AG04450 (cell line): ENCODE data around the gene SORCS2. TPM values are rescaled to one million over a fixed set of nuclear protein-coding genes. Genes with fewer than 3 reads are reported as not detected.

Experiments
- CTCF ChIA-PET: fragments of 300-600, 350-600 bp; formaldehyde crosslinking; extraction: SDS; loops from one replicate; lab custom pipeline; 2022; ENCODE audit warnings: antibody characterized with exemption, inconsistent platforms; lab: Charles Lee
- POLR2A ChIA-PET: fragments of 350-600 bp; formaldehyde crosslinking; extraction: SDS; loops from one replicate; lab custom pipeline; 2021; ENCODE audit warnings: antibody characterized with exemption, inconsistent platforms; lab: Yijun Ruan, JAX
- DNase-seq: peaks from one replicate; pipeline ENCODE4 v3.0.0-alpha.2; 2011; ENCODE audit warnings: low read depth, low spot score
- H3K27ac ChIP-seq: one replicate; pipeline ENCODE4 v1.5.1; 2012; ENCODE audit warnings: low read depth, low read length, control low read depth
- H3K27me3 ChIP-seq: one replicate; pipeline ENCODE4 v1.6.0; 2012; ENCODE audit warnings: low read length; ENCODE audit not compliant: control insufficient read depth, insufficient read depth
- H3K4me3 ChIP-seq: 2 replicates; pipeline ENCODE4 v1.5.1; 2011; ENCODE audit warnings: mild to moderate bottlenecking, low read depth, low read length, control low read depth
- H3K9me3 ChIP-seq: 2 replicates; pipeline ENCODE4 v1.5.1; 2012; ENCODE audit warnings: low read length; ENCODE audit not compliant: control insufficient read depth, insufficient read depth
- polyA plus RNA-seq: library from polyadenylated mRNA; depleted of rRNA; stranded (reverse); fragments of >200 nt; gene quantifications from 2 replicates; pipeline ENCODE4 v1.2.3, GENCODE V29; 2011
- TF ChIP-seq, protein P1 (sequence below): IDR thresholded peaks from 2 replicates; pipeline ENCODE4 v1.5.1; 2011; ENCODE audit warnings: low read depth, low read length, control low read depth, inconsistent platforms

The SORCS2 gene
- polyA plus RNA-seq, 1 experiment, result 0.29 TPM

DNA sequence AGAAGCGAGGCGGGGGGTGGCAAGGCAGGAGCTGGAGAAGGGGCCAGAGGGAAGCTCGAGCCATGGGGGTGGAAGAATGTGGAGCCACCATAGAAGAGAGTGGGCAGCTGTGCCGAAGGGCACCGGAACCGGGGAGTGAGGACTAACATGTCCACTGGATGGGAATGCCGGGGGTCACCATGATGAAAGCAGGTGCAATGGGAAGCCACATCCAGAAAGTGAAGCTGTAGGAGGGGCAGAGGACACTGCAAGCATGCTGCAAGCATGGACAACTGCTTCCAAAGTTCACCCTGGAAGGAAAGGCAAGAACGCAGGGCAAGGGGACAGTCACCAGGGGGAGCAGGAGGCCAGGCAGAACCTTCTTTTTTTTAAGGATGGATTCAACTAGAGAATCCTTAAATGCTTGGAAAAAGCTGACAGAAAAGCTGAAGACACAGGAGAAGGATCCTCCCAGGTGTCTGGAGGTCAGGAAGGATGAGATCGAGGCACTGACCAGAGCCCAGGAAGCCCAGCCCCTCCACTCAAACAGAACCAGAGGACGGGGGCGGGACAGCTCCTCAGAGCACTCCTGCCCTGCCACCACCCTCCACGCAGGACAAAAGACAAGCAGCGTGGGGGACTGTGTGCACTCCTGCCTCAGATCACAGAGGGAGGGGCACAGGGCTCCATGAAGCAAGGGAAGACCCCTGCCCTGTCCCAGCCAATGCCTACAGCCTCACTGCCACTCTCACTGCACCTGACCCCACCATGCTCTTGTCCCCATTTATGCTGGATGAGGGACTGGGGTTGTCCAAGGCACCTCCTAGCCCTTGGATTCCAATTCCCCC, 578.1 kb downstream of the SORCS2 start:
- CTCF ChIA-PET, result interaction anchor here (0.6 to 1.9 kb wide), 9 partner anchors 9 to 218 kb away, joined by 3 to 10 read pairs (median 4); no protein-coding TSS in a partner anchor

DNA sequence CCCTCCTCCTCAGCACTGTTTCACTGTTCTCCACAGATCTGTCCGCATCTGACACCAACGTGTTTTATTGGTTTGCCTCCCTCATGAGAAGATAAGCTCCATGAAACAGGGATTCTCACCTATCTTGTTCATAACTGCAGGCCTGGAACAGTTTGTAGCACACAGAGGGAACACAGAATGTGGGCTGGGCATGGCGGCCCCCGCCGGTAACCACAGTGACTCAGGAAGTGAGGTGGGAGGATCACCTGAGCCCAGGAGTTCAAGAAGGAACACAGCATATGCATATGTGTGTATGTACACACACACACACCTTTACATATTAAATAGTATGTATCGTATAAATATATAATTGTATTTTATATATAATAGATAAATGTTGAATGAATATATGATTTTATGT, 578.7 kb downstream of the SORCS2 start:
- POLR2A ChIA-PET, result no interaction called here
- Histone ChIP-seq H3K4me3 (no peak overlapping the region), H3K27ac (no peak overlapping the region), H3K9me3 (no peaks in the 10 kb centered on the region), H3K27me3 (no peaks in the 10 kb centered on the region)
- CTCF ChIA-PET, result interaction anchor here (0.6 to 1.9 kb wide), 8 partner anchors 10 to 217 kb away, joined by 3 to 10 read pairs (median 4); no protein-coding TSS in a partner anchor
- no peak for DNase-seq
- TF ChIP-seq, protein P1, sequence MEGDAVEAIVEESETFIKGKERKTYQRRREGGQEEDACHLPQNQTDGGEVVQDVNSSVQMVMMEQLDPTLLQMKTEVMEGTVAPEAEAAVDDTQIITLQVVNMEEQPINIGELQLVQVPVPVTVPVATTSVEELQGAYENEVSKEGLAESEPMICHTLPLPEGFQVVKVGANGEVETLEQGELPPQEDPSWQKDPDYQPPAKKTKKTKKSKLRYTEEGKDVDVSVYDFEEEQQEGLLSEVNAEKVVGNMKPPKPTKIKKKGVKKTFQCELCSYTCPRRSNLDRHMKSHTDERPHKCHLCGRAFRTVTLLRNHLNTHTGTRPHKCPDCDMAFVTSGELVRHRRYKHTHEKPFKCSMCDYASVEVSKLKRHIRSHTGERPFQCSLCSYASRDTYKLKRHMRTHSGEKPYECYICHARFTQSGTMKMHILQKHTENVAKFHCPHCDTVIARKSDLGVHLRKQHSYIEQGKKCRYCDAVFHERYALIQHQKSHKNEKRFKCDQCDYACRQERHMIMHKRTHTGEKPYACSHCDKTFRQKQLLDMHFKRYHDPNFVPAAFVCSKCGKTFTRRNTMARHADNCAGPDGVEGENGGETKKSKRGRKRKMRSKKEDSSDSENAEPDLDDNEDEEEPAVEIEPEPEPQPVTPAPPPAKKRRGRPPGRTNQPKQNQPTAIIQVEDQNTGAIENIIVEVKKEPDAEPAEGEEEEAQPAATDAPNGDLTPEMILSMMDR, result no peak

More for the DNA sequence above, 578.1 kb downstream of the SORCS2 start:
- Histone ChIP-seq H3K27ac (peak overlapping the region; percentile 11), H3K4me3 (no peak overlapping the region), H3K27me3 (no peaks in the 10 kb centered on the region), H3K9me3 (no peaks in the 10 kb centered on the region)
- TF ChIP-seq, protein P1, result peak; percentile 67
- POLR2A ChIA-PET, result no interaction called here
- DNase-seq, result no peak

DNA sequence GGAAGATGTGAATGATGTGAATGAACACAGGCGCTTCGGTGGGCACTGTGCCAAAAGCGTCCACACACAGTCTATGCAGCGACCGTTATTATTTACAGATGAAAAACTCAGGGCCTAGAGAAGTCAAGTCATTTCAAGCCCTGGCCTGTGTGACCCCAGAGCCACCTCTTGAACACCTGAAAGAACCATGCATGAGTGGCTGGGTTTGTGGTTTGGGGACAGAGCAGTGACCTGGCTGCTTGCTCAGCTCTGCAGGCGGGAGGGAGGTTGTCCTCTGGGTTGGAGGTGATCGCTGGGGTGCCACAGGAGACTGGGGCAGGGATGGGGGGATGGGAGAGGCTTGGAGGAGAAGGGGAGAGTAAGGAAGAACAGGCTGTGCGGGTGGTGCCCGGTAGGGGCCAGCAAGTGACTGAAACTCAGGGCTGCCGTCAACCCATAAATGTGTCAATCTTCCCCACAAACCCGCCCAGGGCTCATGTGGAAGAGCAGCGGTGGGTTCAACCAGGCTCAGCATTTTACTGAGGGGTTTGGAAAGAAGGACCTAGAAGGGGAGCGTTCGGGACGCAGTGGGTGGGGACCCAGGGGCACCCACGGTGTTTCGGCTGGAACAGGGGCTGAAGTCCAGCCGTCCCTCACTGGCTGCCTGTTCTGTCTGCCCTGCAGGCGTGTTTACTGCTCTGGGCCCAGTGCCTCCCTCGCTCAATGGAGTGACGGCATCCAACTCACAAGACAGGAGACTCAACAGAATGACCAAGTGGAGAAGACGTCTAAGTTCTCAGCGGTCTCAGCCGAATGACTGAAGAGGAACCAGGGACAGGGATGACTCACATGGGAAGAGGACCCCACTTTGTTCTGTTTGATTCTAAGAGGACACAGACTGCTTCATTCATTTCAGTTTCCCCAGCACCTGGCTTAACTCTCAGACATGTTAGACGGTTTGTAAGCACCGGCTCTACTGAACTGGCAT, 579.5 kb downstream of the SORCS2 start:
- TF ChIP-seq, protein P1, result no peak
- no peak overlapping the region for H3K4me3 ChIP-seq
- H3K27ac ChIP-seq, result peak overlapping the region; percentile 2
- no peak for DNase-seq
- ChIA-PET CTCF (interaction anchor here (0.6 to 1.9 kb wide), 5 partner anchors 11 to 217 kb away, joined by 3 to 10 read pairs (median 3); no protein-coding TSS in a partner anchor), POLR2A (no interaction called here)
- H3K27me3 ChIP-seq, result no peaks in the 10 kb centered on the region
- H3K9me3 ChIP-seq, result no peaks in the 10 kb centered on the region

DNA sequence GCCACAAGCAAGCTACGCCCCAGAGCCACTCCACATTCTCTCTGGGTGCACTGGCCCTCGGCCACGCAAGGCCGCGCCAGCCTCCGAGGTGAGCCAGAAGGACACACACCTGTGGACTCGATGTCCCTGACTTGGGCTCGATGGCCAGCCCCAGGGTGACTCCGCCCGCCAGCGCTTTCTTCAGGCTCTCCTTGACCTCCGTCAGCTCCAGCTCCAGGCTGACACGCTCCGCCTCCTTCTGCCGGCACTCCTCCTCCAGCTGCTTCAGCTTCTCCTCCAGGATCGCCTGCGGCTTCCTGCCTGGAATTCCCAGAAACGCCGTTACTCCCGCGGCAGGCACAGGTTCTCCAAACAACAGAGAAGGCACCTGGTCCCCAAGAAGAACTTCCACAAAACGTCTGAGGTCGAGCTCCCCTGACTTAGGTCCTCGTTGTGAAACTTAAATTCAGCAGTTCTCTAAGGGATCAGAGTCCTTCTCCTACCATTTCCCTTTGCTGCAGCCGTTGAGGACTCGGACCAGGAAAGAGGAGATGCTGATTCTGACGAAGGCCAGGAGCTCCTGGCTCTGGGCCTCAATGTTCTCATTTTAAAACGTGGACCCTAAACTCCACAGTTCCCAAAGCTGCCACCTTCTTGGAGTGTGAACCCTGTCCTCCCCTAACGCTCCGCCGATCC, 580.5 kb downstream of the SORCS2 start:
- DNase-seq, result no peak
- Histone ChIP-seq H3K27ac (peak overlapping the region; percentile 39), H3K27me3 (no peaks in the 10 kb centered on the region), H3K4me3 (no peak overlapping the region), H3K9me3 (no peaks in the 10 kb centered on the region)
- ChIA-PET POLR2A (interaction anchor here (0.6 kb wide), 1 partner anchor 175 kb away, joined by 5 read pairs; no protein-coding TSS in a partner anchor), CTCF (interaction anchor here (1.1 to 1.8 kb wide), 2 partner anchors 11 to 31 kb away, joined by 4 to 5 read pairs; no protein-coding TSS in a partner anchor)
- TF ChIP-seq, protein P1, result no peak
